Immature natural killer cell (primary cell): ENCODE measurements around the gene RAB21. TPM values are rescaled to one million over a fixed set of nuclear protein-coding genes. Genes with fewer than 3 reads are reported as not detected.

Experiments used
- DNase-seq, 3 donors: peaks; one replicate each; pipeline ENCODE4 v3.0.0; 2022; ENCODE audit warnings: mixed read lengths in 1 of 3
- H3K27ac Mint-ChIP-seq, 6 donors: one replicate each; pipeline ENCODE4 v1.8.0; 2020; ENCODE audit warnings: mixed read lengths in 6 of 6, mild to moderate bottlenecking in 5 of 6, inconsistent platforms in 4 of 6, moderate library complexity in 3 of 6
- H3K27me3 Mint-ChIP-seq, 3 donors: one replicate each; pipeline ENCODE4 v1.8.0; 2020 to 2021; ENCODE audit warnings: low read depth in 3 of 3, mild to moderate bottlenecking in 3 of 3, mixed read lengths in 3 of 3, moderate library complexity in 3 of 3, inconsistent platforms in 1 of 3
- H3K36me3 Mint-ChIP-seq, 3 donors: one replicate each; pipeline ENCODE4 v1.8.0; 2020; ENCODE audit warnings: mixed read lengths in 3 of 3, inconsistent platforms in 2 of 3, mild to moderate bottlenecking in 2 of 3
- H3K4me1 Mint-ChIP-seq, 2 donors: one replicate each; pipeline ENCODE4 v1.8.0; 2020; ENCODE audit warnings: inconsistent platforms in 2 of 2, mild to moderate bottlenecking in 2 of 2, mixed read lengths in 2 of 2, moderate library complexity in 1 of 2
- H3K4me3 Mint-ChIP-seq, 5 donors: one replicate each; pipeline ENCODE4 v1.8.0; 2020; ENCODE audit warnings: mild to moderate bottlenecking in 5 of 5, mixed read lengths in 5 of 5, inconsistent platforms in 3 of 5, moderate library complexity in 3 of 5
- H3K9me3 Mint-ChIP-seq, 6 donors: one replicate each; pipeline ENCODE4 v1.8.0; 2020; ENCODE audit warnings: mild to moderate bottlenecking in 6 of 6, mixed read lengths in 6 of 6, inconsistent platforms in 4 of 6, moderate library complexity in 3 of 6
- polyA plus RNA-seq, 3 donors: library from polyadenylated mRNA; unstranded; fragments of 300-500 nt; fragmentation: Illumina TruSeq; gene quantifications; one replicate each; pipeline ENCODE4 v1.2.3, GENCODE V29; 2021

RAB21 gene
- polyA plus RNA-seq, 3 donors from 2014 or later: 23.7 to 28.9 (median 27.8) TPM

- peaks cover 31 to 44% of the 10 kb centered on the region in 2 donors for H3K4me1 Mint-ChIP-seq
- H3K36me3 Mint-ChIP-seq: no peaks in the 10 kb centered on the region
- H3K27me3 Mint-ChIP-seq: peaks cover 0 to 14% (median 4%) of the 10 kb centered on the region in 3 donors
- H3K4me3 Mint-ChIP-seq: peak overlapping the region; percentile 91 to 98 (median 93)
- H3K9me3 Mint-ChIP-seq: no peaks in the 10 kb centered on the region
- peak overlapping the region; percentile 96 to 99 (median 99) for H3K27ac Mint-ChIP-seq
- no peak for DNase-seq
Measured at GRCh38 chr12:71840231-71840847, 85.7 kb downstream of the RAB21 start.

GRCh38 chr12:71846322-71846940 lies 91.8 kb downstream of the RAB21 start:
- DNase-seq: peak in 2 of 3 donors; percentile 11 to 17
- H3K4me1 Mint-ChIP-seq: peaks cover 11 to 45% of the 10 kb centered on the region in 2 donors
- H3K27me3 Mint-ChIP-seq: peaks cover 0 to 4% (median 0%) of the 10 kb centered on the region in 3 donors
- H3K9me3 Mint-ChIP-seq: no peaks in the 10 kb centered on the region
- H3K36me3 Mint-ChIP-seq: peaks cover 0 to 10% (median 6%) of the 10 kb centered on the region in 3 donors
- peak overlapping the region in 3 of 6 donors; percentile 12 to 46 (median 26) for H3K27ac Mint-ChIP-seq
- H3K4me3 Mint-ChIP-seq: no peak overlapping the region

GRCh38 chr12:71848212-71848611 lies 93.5 kb downstream of the RAB21 start:
- Mint-ChIP-seq H3K9me3 (peaks cover 0 to 6% (median under 1%) of the 10 kb centered on the region in 6 donors), H3K27me3 (peaks cover 0 to 2% (median 0%) of the 10 kb centered on the region in 3 donors), H3K36me3 (peaks cover 4 to 17% (median 16%) of the 10 kb centered on the region in 3 donors), H3K4me1 (peaks cover 15 to 46% of the 10 kb centered on the region in 2 donors), H3K4me3 (no peak overlapping the region), H3K27ac (no peak overlapping the region)
- no peak for DNase-seq

- peaks cover 0 to 6% (median under 1%) of the 10 kb centered on the region in 6 donors for H3K9me3 Mint-ChIP-seq
- peaks cover 20 to 56% of the 10 kb centered on the region in 2 donors for H3K4me1 Mint-ChIP-seq
- H3K36me3 Mint-ChIP-seq: peaks cover 7 to 19% (median 17%) of the 10 kb centered on the region in 3 donors
- H3K4me3 Mint-ChIP-seq: no peak overlapping the region
- DNase-seq: no peak
- H3K27ac Mint-ChIP-seq: no peak overlapping the region
- peaks cover 0 to 2% (median 0%) of the 10 kb centered on the region in 3 donors for H3K27me3 Mint-ChIP-seq
Measured at GRCh38 chr12:71849109-71849851, 94.6 kb downstream of the RAB21 start.

Other genes with a start within 250 kb of the RAB21 start
- 10 to 100 TPM; 10.5 to 30.8 (median 19.8) TPM for gene ZFC3H1, start 91.0 kb upstream of the RAB21 start, polyA plus RNA-seq
- 1 to 10 TPM; 2.1 to 7.4 (median 5.9) TPM for gene THAP2, start 90.6 kb upstream of the RAB21 start, polyA plus RNA-seq
- gene TMEM19, start 68.8 kb upstream of the RAB21 start, polyA plus RNA-seq: 10 to 100 TPM; 46.8 to 61.6 (median 50.3) TPM
- gene TBC1D15, start 84.9 kb downstream of the RAB21 start, polyA plus RNA-seq: 10 to 100 TPM; 19.7 to 33.7 (median 29.6) TPM
- gene TPH2, start 184.0 kb downstream of the RAB21 start, polyA plus RNA-seq: not detected